Measurements from ENCODE around the gene ANGPTL1.
"Not testable (repeated sequence)": the region's sequence is repeated elsewhere in the genome, so short reads cannot be mapped to it uniquely, and the experiment has no call there.

Gene ANGPTL1

GRCh38 chr1:178867670-178868069, 3.2 kb downstream of the ANGPTL1 start:
- no peak for DNase-seq (ENCODE audit: low read depth in 1 of 2, low spot score in 1 of 2)

DNA sequence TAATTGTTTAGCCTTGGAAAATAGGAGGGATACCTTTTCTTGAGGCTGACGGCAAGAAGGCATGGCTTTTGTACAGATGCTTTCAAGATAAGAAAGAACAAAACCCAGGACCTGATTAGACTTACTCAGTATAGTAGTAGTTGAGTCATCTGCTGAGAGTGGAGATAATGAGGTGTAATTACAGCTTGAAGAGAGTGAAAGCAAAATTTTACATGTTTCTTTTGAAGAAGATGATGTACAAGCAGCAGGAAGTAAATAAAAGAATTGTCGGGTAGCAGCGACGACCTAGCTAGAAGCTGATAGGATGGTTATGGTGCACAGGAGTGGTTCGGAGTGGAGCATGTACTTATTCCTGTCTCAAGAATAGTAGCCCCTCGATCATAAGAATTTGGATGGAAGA, 6.6 kb downstream of the ANGPTL1 start:
- no peak for DNase-seq (ENCODE audit: low read depth in 1 of 2, low spot score in 1 of 2)

GRCh38 chr1:178862864-178863263, 8.0 kb downstream of the ANGPTL1 start:
- no peak for DNase-seq (ENCODE audit: low read depth in 1 of 2, low spot score in 1 of 2)

- DNase-seq (ENCODE audit: low read depth in 1 of 2, low spot score in 1 of 2) = no peak
These were observed 8.5 kb downstream of the ANGPTL1 start for GRCh38 chr1:178862416-178862815.

DNA sequence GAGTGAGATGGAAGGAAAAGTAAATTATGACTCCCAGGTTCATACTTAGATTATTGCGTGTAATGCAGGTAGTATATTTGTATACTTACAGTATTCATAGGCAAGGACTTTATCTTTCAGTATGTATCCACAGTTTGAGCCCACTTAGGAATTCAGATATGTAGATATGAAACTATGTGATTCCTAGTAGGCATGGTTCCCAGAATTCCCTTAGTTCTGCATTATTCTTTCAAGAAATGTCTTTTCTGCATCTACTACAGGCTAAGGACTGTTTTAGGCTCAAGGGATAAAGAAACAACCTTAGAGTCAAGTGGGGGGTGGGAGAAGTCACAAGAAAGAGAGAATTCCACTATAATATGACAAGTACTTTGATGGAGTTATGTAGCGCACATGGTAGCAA, 13.8 kb downstream of the ANGPTL1 start:
- DNase-seq (ENCODE audit: low read depth in 1 of 2, low spot score in 1 of 2) = no peak

GRCh38 chr1:178849918-178850317, 21.0 kb downstream of the ANGPTL1 start:
- DNase-seq (ENCODE audit: low read depth in 1 of 2, low spot score in 1 of 2) = no peak

GRCh38 chr1:178847919-178848318, 23.0 kb downstream of the ANGPTL1 start:
- not testable (repeated sequence) for DNase-seq (ENCODE audit: low read depth in 1 of 2, low spot score in 1 of 2)

DNA sequence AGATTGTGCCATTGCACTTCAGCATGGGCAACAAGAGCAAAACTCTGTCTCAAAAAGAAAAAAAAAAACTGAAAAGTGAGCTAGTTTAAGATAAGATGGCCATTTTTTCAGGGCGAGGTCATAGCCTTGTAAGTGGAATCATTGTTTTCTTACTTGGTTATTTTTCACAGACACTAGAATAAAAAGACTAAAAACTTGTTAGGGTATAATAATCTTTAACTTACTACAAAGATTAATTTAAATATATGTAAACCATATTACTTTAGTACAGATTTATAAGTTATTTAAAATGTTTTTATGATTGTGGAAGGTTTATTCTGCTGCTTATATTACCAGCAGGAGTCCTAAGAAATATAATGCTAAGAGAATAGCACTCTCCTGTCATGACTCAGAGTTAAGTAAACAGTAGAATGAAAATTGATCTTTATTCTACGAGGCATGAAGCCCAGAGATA, 23.5 kb downstream of the ANGPTL1 start:
- no peak for DNase-seq (ENCODE audit: low read depth in 1 of 2, low spot score in 1 of 2)

DNA sequence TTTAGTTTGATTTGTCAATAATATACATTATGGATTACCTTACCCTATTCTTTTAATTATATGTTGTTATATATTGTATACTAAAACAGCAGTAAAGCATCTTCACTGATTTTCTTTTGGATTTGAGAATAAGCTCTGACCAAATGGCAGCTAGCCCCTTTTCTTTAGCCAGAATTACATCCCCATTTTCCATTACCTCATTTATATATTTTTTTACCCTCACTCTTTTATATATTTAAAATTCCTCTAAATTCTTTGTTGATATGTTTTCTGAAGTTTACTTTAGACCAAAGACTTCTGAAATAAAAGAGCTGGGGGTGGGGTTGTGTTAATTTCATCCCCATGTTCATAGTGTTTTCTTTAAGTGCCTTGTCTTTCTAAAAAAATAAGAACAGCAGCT, 24.6 kb downstream of the ANGPTL1 start:
- DNase-seq (ENCODE audit: low read depth in 1 of 2, low spot score in 1 of 2) = no peak

GRCh38 chr1:178844436-178844835, 26.4 kb downstream of the ANGPTL1 start:
- DNase-seq (ENCODE audit: low read depth in 1 of 2, low spot score in 1 of 2) = no peak

GRCh38 chr1:178825167-178825566, 45.7 kb downstream of the ANGPTL1 start:
- no peak for DNase-seq (ENCODE audit: low read depth in 1 of 2, low spot score in 1 of 2)

GRCh38 chr1:178821134-178821866, 49.6 kb downstream of the ANGPTL1 start:
- DNase-seq (ENCODE audit: low read depth in 1 of 2, low spot score in 1 of 2) = no peak

- DNase-seq (ENCODE audit: low read depth in 1 of 2, low spot score in 1 of 2) = no peak
These were observed 51.8 kb downstream of the ANGPTL1 start for GRCh38 chr1:178819123-178819522.

- DNase-seq (ENCODE audit: low read depth in 1 of 2, low spot score in 1 of 2) = no peak
These were observed 52.5 kb downstream of the ANGPTL1 start for GRCh38 chr1:178818416-178818815.

DNA sequence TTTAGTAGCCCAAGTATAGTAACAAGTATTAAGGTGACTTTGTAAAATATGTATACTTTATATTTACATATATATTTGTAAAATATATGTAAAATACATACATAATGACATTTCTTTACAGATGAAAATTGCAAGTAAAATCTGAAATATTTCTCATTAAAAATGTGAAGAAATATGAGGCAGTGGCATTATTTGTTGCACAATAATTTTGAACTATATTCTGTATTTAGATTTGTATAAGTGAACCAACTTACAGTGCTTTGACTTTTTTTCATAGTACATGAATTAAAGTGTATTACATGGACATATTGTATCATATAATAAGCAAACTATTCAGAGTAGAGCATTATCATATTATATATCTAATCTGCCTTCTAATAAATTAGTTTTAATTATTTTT, 60.3 kb downstream of the ANGPTL1 start:
- no peak for DNase-seq (ENCODE audit: low read depth in 1 of 2, low spot score in 1 of 2)

- DNase-seq (ENCODE audit: low read depth in 1 of 2, low spot score in 1 of 2) = no peak
These were observed 62.3 kb downstream of the ANGPTL1 start for GRCh38 chr1:178808529-178808928.

DNA sequence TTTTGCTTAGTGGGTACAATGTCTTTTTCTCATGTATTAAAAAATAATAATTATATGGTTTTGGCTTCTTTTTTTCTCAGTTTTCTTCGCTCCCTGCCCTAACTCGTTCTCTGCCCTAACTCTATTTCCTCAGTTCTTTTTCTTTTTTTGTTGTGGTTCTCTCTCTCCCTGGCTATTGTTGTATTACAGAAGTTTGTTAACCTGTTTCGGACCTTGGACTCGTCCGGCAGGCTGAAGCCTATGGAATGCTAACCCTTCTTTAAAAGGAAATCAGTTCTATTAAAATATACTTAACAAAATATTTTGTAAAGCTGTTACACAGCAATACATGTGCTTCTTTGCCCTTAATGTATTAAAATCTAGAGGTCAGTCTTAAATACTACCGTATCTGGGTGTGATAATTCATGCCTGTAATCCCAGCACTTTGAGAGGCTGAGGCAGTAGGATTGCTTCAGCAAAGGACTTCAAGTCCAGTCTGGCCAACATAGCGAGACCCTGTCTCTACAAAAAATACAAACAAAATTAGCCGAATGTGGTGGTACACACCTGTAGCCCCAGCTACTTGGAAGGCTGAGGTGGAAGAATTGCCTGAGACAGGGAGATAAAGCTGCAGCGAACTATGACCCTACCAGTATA, 64.1 kb downstream of the ANGPTL1 start:
- DNase-seq (ENCODE audit: low read depth in 1 of 2, low spot score in 1 of 2) = no peak

- DNase-seq (ENCODE audit: low read depth in 1 of 2, low spot score in 1 of 2) = no peak
These were observed 68.0 kb downstream of the ANGPTL1 start for GRCh38 chr1:178802873-178803272.

Measured in activated T-helper 1 cell treated with anti-CD3 and anti-CD28 coated beads, Interleukin-2, amount 50 U/mL, for 16 hours (primary cell).